ENCODE data around the gene STRADA.

DNA sequence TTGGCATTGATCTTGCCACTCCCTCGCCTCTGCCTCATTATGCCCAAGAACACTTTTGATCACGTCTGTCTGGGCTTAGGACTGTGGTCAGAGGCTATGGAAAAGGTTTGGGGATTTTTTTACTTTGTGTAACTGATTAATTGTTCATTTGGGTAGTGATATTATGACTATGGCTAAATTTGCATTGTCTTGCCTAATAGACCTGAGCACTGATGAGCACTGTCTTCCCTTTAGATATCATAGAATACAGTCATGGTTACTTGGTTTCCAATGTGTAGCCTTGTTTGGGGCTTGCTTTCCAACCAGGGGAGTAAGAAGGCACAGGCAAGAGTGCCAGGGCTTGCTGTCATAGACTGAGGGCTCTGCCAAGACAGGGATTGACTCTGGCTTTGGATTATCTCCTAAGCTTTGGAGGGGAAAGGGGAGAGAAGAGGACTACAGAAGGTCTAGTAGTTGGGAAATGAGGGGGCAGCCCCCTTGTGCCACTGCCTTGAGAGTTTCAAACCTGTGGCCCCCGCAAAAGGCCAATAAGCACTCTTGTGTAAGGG is 55.4 kb downstream of the STRADA start:
- TF ChIP-seq NRF1 (IDR thresholded peaks at IDR 0.05; ENCODE audit: low read depth, low read length) (no peak), TAF1 (IDR thresholded peaks at IDR 0.05; ENCODE audit: low read depth, low read length) (no peak), POLR2AphosphoS5 (IDR thresholded peaks at IDR 0.05; ENCODE audit: low read depth, low read length) (no peak), POLR2A (IDR thresholded peaks at IDR 0.05; ENCODE audit: control extremely low read depth in 1 of 2, low read depth in 2 of 2, low read length in 2 of 2) (no peak), SP1 (IDR thresholded peaks at IDR 0.05; ENCODE audit: low read depth, low read length) (no peak)
- TF ChIP-seq, protein P1, sequence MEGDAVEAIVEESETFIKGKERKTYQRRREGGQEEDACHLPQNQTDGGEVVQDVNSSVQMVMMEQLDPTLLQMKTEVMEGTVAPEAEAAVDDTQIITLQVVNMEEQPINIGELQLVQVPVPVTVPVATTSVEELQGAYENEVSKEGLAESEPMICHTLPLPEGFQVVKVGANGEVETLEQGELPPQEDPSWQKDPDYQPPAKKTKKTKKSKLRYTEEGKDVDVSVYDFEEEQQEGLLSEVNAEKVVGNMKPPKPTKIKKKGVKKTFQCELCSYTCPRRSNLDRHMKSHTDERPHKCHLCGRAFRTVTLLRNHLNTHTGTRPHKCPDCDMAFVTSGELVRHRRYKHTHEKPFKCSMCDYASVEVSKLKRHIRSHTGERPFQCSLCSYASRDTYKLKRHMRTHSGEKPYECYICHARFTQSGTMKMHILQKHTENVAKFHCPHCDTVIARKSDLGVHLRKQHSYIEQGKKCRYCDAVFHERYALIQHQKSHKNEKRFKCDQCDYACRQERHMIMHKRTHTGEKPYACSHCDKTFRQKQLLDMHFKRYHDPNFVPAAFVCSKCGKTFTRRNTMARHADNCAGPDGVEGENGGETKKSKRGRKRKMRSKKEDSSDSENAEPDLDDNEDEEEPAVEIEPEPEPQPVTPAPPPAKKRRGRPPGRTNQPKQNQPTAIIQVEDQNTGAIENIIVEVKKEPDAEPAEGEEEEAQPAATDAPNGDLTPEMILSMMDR (IDR thresholded peaks at IDR 0.05; ENCODE audit: control extremely low read depth in 1 of 3, insufficient read depth in 1 of 3, low read depth in 1 of 3, low read length in 3 of 3): no peak
- TF ChIP-seq, protein P2, sequence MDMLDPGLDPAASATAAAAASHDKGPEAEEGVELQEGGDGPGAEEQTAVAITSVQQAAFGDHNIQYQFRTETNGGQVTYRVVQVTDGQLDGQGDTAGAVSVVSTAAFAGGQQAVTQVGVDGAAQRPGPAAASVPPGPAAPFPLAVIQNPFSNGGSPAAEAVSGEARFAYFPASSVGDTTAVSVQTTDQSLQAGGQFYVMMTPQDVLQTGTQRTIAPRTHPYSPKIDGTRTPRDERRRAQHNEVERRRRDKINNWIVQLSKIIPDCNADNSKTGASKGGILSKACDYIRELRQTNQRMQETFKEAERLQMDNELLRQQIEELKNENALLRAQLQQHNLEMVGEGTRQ (IDR thresholded peaks at IDR 0.05; ENCODE audit: low read length): no peak
- TF ChIP-seq, protein P3, sequence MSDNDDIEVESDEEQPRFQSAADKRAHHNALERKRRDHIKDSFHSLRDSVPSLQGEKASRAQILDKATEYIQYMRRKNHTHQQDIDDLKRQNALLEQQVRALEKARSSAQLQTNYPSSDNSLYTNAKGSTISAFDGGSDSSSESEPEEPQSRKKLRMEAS (IDR thresholded peaks at IDR 0.05): no peak

All from H1 (cell line).